ENCODE data around the gene WIPF3.

WIPF3 gene

DNA sequence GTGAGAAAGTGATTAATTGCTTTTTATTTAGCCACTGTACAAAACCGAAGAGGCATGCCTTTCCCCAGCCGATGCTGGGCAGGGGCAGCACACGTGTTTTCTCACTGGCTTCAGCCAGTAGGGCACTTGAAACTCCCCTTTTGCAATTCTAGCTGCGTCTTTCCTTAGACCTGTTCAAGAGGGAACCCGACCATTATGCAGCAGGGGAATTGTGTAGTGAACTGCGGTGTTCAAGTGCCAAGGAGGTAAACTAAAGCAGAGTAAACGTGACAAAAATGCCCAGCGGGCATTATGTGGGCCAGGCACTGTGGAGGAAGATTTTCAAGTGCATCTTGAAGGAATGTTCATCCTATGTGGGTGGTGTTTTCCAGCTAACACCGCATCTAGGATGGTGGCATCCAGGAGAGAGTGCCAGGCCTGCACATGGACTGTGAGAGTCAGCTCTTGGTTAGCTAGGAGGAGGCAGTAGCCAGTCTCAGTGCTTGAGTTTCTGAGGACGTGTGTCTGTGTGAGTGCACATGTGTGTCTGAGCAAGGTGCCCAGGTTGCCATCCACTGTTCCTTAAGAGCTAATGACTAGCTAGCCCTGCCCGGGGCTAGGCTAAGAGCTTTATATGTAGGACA is 3.3 kb downstream of the WIPF3 start:
- DNase-seq (ENCODE audit: low read depth): no peak

DNA sequence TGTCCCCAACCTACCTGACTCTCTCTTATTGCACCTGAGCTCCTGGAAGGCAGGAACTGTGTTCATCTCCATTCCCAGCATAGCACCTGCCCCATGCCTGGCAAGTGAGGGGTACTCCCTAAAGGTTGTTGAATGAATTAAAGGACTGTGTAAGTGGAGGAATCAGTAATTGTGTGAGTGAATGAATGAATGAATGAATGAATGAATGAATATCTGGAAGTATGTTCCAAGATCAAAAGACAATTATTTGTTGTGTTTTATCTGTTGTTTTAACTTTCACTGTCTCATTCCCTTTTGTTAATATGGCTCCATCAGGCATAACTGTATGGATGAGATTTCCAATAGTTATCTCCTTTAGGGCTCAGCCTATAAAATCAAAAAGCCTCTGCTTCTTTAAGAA is 4.0 kb downstream of the WIPF3 start:
- DNase-seq (ENCODE audit: low read depth): no peak

DNA sequence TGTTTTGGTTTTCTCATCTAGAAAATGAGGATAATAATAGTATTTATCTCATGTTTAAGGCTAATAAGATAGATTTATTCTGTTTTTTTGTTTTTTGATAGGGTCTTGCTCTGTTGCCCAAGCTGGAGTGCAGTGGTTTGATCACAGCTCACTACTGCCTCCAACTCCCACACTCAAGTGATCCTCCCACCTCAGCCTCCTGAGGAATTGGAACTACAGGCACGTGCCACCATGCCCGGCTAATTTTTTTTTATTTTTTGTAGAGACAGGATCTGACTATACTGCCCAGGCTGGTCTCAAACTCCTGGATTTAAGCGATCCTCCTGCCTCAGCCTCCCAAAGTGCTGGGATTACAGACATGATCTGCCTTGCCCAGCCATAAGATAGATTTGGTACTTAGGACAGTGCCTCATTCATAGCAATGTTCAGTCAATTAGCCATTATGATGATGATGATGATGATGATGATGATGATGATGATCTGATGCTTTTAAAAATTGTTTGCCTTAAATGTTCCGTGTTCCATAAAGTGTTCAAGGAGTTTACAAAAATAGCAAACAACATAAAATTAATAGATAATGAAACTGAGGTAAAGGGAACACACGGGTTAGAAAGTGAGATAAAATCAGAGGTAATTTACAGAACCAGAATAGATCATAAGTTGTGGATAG is 4.6 kb downstream of the WIPF3 start:
- no peak for DNase-seq (ENCODE audit: low read depth)

DNA sequence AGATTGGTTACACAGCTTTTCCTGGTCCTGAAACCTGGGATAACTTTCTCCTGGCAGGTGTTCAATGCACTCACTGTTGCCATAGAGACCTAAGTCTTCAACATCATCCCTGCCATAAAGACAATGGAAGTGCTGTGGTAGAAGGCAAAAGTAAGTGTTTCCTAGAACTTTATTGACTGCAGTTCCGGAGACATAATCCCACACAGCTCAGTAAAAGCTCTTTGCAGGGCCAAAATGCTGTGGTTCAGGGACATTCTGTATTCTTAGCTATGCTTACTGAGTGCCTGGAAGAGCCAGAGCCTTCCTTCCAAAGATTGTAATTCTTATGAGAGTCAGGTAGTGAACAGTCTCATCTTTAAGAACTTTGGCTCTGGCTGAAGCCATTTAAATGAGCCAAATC is 5.3 kb downstream of the WIPF3 start:
- no peak for DNase-seq (ENCODE audit: low read depth)

DNA sequence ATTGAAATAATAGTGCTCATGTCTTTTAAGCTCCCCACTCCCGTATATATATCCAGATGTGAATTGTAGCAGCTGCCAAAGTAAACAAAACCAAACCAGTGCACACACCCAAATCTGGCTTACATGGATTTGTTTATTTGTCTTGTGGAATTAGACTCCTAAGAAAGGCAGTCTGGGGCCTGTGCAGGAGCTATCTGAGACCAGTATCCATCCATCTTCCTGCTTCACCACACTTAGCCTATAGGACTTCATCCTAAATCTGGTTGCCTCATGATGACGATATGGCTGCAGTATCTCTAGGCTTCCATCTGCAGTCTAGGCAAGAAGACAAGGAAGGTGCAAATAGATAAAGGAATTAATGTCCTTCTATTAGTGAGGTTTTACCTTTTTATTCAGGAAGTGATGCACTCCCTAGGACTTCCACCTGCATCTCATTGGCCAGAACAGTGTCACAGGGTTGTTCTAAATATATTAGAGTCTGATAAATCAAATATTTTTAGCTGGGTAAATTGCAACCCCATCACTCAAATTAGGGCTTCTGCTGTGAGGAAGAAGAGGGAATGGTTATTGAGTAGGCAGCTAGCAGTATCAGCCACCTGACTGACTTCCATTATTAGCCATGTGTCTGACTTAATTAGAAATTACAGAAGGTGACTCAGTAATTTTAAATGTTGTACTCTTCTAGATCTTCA is 6.0 kb downstream of the WIPF3 start:
- DNase-seq (ENCODE audit: low read depth): no peak

DNA sequence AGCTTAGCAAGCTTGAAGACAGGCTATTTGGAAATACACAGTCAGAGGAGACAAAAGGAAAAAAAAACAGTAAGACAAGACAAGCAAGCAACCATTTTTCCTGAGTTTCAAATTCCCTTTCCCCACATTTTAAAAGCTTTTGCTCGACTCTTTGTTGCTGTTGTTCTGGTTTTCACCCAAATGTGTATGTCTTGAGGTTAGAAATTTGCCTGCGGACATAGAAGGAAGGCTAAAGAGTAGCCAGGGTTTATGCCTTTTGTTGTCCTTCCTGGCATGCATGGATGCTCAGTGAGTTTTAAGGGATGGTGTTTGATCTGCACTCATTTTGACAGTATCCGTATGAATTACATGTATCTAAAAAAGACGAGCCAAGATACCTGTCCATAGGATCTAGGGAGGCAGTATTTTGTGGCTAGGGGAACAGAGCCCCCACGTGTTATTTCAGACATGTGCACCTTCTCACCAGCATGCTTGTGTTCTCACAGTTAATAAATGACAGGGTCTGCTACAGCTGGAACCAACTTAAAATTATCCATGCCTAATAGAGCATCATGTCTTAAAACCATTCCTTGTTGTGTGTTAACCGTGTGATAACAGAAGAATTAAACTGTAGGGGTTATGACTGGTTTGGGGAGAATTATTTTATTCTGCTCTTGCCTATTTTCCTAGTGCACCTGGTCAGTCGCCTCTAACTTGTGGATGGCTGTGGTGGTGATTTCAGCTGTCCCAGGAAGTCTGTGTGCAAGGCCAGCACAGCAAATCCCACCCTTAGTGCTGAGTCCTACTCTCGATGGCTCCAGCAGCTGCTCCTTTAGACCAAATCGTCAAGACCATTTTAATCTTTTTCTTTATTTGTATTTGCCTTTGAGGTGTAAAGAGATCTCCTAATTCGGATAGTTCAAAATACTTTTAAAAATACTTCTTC is 9.1 kb downstream of the WIPF3 start:
- no peak for DNase-seq (ENCODE audit: low read depth)

DNA sequence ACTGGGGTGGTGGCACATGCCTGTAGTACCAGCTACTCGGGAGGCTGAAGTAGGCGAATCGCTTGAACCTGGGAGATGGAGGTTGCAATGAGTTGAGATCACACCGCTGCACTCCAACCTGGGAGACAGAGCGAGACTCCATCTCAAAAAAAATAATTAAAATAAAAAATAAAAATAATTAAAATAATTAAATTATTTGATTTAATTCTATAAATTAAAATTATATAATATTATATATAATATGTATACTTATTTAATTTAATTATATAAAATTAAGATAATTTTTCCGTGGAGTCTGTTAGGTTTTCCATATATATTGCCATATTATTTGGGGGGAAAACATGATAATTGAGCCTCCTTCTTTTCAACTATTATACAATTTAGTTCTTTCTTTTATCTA is 12.0 kb downstream of the WIPF3 start:
- no peak for DNase-seq (ENCODE audit: low read depth)

DNA sequence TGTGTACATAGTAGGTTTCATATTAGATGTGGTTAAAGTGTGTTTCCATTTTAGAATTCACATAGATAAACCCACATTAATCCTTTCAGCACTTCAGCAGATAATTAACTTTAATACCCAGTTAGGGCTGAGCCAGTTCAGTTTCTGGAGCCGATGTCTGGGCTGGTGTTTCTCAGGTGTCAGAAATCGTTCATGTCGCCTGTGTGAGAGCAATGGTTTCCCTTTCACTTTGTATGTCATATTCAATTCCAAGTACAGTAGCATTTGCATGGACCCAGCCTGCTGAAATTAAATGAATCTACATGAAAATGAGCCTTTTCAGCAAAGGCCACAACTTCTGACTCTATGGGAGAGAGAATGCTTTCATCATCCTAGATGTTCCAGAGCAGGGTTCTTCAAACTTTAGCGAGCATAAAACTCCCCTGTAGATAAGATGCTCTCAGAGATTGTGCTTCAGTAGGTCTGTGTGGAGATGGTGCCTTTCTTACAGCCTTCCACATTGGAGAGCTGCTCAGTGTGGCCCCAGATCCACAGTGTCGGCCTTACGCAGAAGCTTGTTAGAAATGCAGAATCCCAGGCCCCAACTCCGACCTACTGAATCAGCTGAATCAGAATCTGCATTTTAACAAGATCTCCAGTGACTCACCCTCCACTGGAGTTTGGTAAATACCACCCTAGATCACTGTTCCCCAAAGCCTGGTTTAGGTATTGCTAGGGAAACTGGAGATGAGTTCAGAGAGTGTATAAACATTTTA is 19.6 kb downstream of the WIPF3 start:
- no peak for DNase-seq (ENCODE audit: low read depth)

DNA sequence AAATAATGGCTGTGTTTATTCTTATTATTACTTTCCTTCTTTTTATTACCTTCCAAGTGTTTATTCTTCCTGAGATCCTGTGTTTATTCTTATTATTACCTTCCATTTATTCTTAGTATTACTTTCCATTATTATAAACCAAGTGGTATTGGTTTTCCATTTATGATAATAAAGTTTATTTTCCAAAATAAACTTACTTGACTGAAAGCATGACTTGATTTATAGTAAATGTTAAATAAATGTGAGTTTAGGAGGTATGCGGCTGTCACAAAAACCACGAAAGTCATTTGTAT is 20.2 kb downstream of the WIPF3 start:
- no peak for DNase-seq (ENCODE audit: low read depth)

DNA sequence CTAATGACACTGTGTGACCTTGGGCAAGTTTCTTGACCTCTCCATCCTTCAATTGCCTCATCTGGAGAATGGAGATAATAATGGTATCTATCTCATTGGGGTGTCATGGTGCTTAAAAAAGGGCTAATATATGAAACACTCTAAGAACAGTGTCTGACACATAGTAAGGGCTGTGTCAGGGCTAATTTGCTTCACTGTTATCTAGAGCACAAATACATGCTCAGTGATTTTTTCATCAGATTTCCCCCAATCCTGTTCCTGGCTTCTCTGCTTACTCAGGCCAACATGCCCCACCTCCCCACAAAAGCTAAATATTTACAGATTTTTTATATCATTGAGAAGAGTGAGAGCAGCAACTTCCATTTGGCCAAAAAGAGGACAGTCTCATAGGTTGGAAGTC is 20.6 kb downstream of the WIPF3 start:
- no peak for DNase-seq (ENCODE audit: low read depth)

DNA sequence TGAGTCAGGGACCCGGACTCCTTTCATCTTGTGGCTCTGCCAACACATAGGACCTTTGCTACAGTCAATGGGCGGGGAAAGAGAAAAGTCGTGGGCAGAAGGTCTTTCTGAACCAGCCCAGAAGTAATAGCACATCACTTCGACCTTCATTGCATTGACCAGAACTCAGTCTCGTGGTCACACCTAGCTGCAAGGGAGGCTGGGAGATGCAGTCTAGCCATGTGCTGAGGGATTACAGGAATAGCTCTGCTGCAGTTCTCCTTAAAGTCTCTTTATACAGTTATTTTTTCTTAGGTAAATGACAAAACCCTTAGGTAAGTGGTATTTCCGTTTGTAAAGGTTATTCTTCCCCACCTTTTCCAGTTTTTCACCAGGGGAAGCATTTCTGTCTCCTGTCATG is 25.4 kb downstream of the WIPF3 start:
- no peak for DNase-seq (ENCODE audit: low read depth)

DNA sequence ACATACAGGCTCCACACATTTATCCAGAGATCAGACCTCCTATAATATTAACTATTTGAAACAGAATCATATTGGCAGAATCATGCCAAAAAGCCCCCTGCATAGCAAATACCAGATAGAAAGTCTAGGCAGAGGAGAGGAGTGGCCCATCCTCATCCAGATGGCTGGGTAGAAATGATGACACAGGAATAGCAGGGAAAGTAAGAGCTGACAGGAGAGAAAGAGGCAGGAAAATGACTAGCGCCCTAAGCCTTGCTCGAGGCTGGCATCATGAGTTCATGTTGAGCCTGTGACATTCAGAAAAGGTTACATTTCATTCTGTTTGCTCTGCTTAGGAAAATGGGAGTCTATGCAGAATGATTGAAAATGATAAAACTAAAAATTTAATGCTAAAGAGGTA is 27.6 kb downstream of the WIPF3 start:
- no peak for DNase-seq (ENCODE audit: low read depth)

DNA sequence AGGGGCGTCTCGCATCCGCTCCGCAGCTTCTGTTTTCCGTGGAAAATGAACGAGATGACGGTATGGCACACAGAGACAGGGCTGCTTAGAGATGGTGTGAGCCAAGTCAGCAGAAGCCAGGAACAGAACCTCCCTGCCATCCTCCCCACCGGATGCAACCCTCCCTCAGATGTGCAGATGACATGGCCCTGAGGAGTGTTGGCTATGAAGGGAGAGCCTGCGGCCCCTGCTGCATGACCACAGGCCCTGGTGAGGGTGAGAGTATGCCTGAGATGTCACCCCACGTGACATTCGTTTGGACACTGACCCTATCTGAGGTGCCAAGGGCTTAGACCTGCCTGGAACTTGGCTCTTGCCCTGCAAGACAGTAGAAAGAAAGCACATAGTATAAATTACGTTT is 29.4 kb downstream of the WIPF3 start:
- DNase-seq (ENCODE audit: low read depth): no peak

DNA sequence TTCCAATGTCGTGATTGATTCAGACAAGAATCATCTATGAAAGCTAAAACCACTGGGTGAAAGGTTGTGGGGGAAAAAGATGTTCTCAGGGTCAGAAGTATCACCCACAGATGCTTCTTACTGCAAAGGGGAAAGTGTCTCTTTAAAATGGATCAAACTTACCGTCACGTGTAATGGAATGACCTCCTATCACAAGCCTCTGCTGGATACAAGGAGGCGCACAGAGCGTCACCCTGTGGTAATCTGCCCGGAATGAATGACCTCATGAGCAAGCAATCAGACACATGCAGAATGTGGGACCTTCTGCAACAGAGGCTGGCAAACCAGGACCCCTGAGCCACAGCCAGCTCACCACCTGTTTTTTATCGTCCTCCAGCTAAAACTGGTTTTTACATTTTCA is 33.0 kb downstream of the WIPF3 start:
- no peak for DNase-seq (ENCODE audit: low read depth)

DNA sequence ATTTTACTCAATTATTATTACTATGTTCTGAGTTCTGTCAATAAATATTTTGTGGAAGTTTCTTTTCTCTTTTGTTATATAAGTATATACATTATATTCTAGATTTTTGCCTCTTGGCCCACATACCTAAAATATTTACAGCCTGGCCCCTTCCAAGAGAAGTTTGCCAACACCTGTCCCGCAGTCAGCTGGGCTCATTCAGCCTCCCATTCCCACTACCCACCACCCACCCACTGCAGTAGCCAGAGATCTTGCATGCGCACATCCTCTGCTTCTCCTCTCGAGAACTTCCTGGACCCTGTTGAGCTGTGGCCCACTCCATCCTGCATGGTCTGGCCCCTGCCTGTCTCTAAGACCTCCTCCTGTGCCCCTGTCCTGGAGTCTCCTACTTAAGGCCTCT is 33.6 kb downstream of the WIPF3 start:
- no peak for DNase-seq (ENCODE audit: low read depth)

DNA sequence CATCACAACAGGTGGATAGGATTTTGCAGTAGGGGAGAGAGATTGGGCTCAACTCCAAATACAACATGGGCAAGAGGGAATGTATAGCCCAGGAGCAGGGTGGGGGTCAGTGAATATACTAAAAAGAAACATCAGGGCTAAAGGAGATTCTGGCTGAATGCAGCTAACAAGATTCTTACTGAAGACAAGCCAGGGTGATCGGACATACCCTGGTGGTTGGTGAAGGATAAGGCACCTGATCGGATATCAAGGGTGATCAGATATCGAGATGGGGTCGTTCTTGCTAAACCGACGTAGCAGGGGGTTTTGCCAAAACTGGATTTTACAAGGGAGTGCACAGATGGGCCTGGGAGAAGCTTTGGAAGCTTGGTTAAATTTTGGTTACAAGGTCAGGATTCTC is 34.4 kb downstream of the WIPF3 start:
- DNase-seq (ENCODE audit: low read depth): no peak

DNA sequence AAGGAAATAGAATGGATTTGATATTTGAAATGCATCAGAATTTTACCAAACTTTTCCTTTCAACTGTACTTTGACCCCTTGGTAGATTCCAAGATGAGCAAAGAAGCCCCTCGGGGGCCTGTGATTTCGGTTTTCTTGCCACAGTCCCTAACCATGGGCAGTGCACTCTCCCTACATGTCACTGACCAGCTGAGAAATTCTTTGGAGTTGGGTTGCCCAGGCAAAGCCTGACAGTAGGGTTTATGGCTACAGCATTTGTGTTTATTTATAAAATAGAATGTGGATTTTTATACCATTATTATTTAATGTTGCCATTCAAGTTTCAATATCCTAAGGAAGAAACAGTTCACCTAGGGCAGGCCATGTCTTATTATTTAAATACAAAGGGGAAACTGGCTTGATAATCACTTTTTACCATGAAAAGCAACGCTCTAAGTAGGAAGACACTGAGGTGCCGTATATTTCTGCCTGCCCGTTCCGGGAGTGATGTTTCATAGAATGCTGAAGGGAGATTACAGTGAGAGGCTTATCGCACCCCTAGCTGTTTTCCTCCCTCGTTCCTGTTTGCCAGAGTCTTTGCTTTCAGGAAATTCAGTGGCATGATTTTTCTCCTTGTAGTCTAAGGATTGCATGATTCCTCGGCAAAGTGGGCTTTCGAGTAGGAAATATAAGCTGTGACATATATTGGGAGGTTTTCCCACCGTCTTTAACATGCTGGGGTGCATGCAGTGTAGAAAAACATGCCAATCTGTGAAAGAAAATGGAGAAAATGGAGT is 35.8 kb downstream of the WIPF3 start:
- DNase-seq (ENCODE audit: low read depth): no peak

DNA sequence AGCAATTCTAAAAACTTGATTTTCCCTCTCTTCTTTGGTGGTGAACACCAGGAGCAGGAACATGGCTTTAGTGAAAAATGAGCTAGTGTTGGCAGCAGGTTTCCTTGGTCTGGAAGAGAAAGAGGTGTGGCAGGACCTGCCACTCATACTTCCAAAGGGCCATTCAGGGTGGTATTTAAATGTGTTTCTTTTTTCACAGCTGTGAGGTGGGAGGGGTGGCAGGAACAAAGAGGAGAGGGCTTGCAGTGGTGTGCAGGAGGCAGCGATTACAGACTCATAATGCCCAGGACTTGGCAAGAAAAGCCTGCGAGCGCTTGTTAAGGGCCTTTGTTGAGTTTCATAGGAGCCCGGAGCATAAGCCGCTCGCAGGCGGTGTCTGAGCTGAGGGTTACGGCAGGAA is 36.8 kb downstream of the WIPF3 start:
- no peak for DNase-seq (ENCODE audit: low read depth)

DNA sequence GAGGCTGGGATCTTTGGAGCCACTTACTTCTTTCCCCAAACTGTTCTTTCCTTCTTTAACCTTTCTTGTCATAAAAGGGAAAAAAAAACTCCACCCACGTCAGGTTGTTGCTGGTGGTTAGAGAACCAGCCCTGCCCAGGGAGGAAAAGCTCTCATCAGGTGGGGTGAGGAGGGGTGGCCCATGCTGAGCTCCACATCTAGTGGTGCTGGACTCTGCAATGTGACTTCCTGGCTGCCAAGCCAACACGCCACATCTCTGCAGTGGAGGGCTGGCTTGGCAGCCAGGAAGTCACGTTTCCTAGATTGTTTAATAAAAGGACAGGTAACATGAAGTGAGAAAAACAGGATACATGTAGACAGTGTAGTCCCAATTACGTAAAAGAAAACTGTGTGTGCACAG is 37.4 kb downstream of the WIPF3 start:
- DNase-seq (ENCODE audit: low read depth): no peak

DNA sequence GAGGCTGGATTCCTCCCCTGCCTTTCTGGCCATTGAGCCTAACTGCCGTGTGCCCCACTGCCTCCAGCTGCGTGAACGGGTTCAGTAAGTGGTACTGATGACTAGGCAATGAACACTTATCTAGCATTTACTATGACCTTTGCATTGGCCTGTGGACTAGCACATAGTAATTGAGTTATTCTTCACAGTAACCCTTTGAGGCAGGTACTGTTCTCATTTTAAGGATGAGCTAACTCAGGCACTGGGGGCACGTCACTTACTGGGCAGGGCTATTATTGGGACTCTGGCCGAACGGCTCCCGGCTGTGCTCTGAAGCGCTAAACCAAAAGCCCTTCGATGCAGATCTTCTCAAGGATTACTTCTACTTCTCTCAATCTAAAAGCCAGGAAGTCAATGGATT is 38.3 kb downstream of the WIPF3 start:
- no peak for DNase-seq (ENCODE audit: low read depth)

DNA sequence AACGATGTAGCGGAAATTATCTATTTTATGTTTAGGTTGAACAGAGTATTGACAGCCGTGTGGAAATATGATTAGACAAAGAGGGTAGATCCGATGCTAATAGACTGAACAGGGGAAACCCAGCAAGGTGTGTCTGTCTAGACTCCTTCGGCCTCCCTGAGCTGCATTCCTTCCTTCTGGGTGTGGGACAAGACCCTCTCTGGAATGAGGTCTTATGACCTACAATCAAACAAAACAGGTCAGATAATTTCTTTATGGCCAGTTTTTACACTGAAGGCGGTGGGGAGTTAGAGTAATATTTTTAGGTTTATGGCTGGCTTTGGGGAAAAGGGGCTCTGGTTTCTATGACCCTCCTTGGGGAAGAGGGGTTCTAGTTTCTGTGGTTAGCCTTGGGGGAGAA is 41.2 kb downstream of the WIPF3 start:
- no peak for DNase-seq (ENCODE audit: low read depth)

Measured in T follicular helper cell (primary cell).